Stimulated activated naive CD8-positive, alpha-beta T cell treated with anti-CD3 and anti-CD28 coated beads, Interleukin-15, amount 100 ng/mL, for 72 hours (primary cell): ENCODE results near the gene PLEKHG4B.
"Not testable (repeated sequence)": the region's sequence is repeated elsewhere in the genome, so short reads cannot be mapped to it uniquely, and the experiment has no call there.

ENCODE experiments used
- ATAC-seq: fragments of 150-1000 bp; cut with Tn5 transposase; 2 replicates; pipeline ENCODE4 v1.10.0; 2021; ENCODE audit warnings: mild to moderate bottlenecking, moderate library complexity
- DNase-seq, 2 donors: peaks; one replicate each; pipeline ENCODE4 v3.0.0; 2021 to 2022
- H3K27ac Mint-ChIP-seq, 2 donors: one replicate each; pipeline ENCODE4 v1.8.0; 2022; ENCODE audit warnings: mild to moderate bottlenecking in 2 of 2, mixed read lengths in 2 of 2, moderate library complexity in 2 of 2
- H3K27me3 Mint-ChIP-seq: one replicate; pipeline ENCODE4 v1.8.0; 2022; ENCODE audit warnings: mixed read lengths
- H3K4me1 Mint-ChIP-seq: one replicate; pipeline ENCODE4 v1.8.0; 2022; ENCODE audit warnings: mild to moderate bottlenecking, mixed read lengths
- H3K4me3 Mint-ChIP-seq, 2 donors: one replicate each; pipeline ENCODE4 v1.8.0; 2022; ENCODE audit warnings: mild to moderate bottlenecking in 2 of 2, mixed read lengths in 2 of 2, moderate library complexity in 1 of 2
- H3K9me3 Mint-ChIP-seq, 2 donors: one replicate each; pipeline ENCODE4 v1.8.0; 2022; ENCODE audit warnings: mixed read lengths in 2 of 2

Gene PLEKHG4B

DNA sequence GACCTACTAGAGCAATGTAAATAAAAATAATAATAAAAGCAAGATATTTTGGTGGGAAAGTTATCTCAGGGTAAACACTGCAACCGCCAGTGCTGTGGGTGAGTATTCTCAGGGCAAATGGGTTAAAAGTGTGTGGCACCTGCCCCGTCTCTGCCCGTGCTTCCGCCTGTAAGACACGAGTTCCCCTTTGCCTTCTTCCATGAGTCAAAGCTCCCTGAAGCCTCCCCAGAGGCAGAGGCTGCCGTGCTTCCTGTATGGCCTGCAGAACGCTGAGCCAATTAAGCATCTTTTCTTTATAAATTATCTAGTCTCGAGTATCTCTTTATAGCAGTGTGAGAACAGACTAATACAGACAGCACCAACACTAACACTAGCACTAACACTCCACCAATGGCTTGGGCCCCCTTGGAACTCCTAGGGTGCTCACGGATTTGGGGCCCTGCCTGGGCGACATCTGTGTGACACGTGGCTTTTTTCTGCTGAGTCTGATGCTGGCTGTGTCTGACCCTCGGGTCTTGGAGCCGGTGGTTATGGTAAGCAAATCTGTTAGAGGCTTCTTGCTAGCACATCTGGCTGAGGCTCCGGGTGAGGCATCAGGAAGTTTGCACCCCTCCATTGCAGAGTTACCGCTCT lies 10.6 kb downstream of the PLEKHG4B start:
- Mint-ChIP-seq H3K27me3 (peaks cover 33% of the 10 kb centered on the region), H3K27ac (no peak overlapping the region), H3K9me3 (no peaks in the 10 kb centered on the region), H3K4me1 (no peaks in the 10 kb centered on the region), H3K4me3 (no peak overlapping the region)
- ATAC-seq, result no peak
- DNase-seq, result no peak

DNA sequence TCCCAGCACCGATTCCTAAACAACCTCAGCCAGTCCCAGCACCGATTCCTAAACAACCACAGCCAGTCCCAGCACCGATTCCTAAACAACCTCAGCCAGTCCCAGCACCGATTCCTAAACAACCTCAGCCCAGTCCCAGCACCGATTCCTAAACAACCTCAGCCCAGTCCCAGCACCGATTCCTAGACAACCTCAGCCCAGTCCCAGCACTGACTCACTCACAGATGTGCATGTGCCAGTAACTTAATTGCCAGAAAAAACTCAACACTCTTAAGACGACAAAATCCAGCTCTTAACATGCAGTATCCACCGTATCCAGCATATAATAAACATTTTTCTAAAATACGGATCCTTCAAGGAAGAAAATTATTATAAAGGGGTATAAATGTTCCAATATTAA lies 12.1 kb downstream of the PLEKHG4B start:
- not testable (repeated sequence) for H3K4me1 Mint-ChIP-seq, DNase-seq, ATAC-seq, H3K4me3 Mint-ChIP-seq, H3K27ac Mint-ChIP-seq, H3K9me3 Mint-ChIP-seq
- peaks cover 32% of the 10 kb centered on the region for H3K27me3 Mint-ChIP-seq

DNA sequence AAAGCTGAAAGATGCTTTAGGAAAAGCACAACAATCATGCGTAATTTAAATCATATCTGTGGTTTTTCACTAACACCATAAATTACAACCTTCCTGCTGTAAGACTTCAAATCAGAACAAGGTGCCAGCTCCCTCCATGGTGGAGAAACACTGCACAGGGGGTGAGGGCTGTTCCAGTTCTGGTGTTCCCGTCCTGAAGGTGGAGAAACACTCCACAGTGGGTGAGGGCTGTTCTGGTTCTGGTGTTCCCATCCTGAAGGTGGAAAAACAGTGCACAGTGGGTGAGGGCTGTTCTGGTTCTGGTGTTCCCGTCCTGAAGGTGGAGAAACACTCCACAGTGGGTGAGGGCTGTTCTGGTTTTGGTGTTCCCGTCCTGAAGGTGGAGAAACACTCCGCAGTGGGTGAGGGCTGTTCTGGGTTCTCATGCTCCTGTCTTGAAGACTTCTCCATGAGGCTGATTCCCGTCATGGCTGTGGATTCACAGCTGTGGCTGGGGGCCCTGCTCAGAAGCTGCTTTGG lies 12.9 kb downstream of the PLEKHG4B start:
- DNase-seq, result no peak
- Mint-ChIP-seq H3K4me1 (no peaks in the 10 kb centered on the region), H3K4me3 (no peak overlapping the region), H3K27me3 (peaks cover 26% of the 10 kb centered on the region), H3K9me3 (peaks cover 0 to 2% of the 10 kb centered on the region in 2 donors), H3K27ac (no peak overlapping the region)
- ATAC-seq, result no peak

DNA sequence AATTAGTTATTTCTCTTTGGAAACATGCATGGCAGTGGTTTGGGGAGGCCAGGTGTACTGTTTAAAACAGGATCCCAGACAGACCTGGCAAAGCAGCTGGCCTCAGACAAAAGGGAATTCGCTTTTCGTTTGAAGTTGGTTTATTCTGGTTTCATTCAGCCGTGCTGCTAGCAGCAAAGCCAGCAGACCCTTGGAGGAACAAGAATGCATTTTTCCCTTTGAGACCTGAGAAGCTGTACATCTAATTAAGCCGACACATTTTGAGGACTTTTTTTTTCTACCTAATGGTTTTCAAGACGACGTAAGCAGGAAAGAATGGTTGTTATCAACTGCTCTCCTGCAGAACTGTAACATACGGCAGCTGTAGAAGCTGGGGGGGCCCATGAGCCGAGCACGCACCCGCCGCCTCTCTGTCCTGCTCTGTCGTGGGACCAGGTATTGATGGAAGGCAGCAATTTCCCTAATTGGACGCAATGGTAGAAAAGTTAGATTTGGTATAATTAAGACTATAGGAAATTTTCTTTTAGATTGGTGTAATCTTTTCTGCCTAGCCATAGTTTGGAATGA lies 13.6 kb downstream of the PLEKHG4B start:
- Mint-ChIP-seq H3K27ac (no peak overlapping the region), H3K9me3 (peaks cover 0 to 10% of the 10 kb centered on the region in 2 donors), H3K4me3 (no peak overlapping the region), H3K4me1 (no peaks in the 10 kb centered on the region), H3K27me3 (peaks cover 23% of the 10 kb centered on the region)
- DNase-seq, result no peak
- no peak for ATAC-seq

DNA sequence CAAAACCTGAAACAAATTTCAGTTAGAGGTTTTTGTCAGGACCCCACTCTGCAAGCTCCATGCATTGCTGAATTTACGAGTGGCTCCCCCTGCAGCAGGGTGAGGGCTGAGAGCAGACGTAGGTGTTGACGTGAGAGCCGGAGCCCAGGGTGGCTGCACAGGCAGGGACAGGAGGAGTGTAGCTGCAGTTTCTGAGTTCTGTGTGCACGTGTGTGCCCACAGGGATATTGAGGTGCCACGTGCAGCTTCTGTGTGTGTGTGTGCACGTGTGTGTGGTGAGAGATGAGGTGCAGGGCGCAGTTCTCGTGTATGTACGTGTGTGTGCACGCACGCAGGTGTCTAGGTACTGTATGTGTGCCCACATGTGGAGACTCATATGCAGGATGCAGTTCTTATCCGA lies 14.6 kb downstream of the PLEKHG4B start:
- DNase-seq (no peak), ATAC-seq (no peak)
- peaks cover 23% of the 10 kb centered on the region for H3K27me3 Mint-ChIP-seq
- H3K4me1 Mint-ChIP-seq, result no peaks in the 10 kb centered on the region
- no peak overlapping the region for H3K27ac Mint-ChIP-seq
- H3K9me3 Mint-ChIP-seq, result peaks cover 0 to 14% of the 10 kb centered on the region in 2 donors
- H3K4me3 Mint-ChIP-seq, result no peak overlapping the region

DNA sequence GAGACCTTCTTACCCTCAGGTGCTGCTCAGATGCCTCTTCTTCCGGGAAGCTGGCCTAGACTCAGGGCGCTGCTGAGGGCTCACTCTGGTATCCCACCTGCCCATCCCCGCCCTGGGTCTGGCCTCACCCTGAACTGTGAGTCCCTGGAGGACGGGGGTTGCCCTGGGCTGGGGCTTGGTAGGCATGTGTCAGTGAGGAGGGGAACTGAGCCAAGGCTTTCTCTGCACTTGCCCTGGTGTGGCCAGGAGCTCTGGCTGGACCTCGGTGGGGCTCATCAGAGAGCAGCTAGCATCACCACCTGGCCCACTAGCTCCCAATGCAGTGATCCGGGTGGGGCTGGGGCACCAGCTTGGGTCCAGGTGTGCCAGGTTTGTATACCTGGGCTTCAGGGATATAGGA lies 15.6 kb downstream of the PLEKHG4B start:
- no peak overlapping the region for H3K27ac Mint-ChIP-seq
- H3K9me3 Mint-ChIP-seq, result peaks cover 0 to 14% of the 10 kb centered on the region in 2 donors
- ATAC-seq, result no peak
- H3K4me3 Mint-ChIP-seq, result no peak overlapping the region
- no peaks in the 10 kb centered on the region for H3K4me1 Mint-ChIP-seq
- no peak for DNase-seq
- H3K27me3 Mint-ChIP-seq, result peaks cover 23% of the 10 kb centered on the region

DNA sequence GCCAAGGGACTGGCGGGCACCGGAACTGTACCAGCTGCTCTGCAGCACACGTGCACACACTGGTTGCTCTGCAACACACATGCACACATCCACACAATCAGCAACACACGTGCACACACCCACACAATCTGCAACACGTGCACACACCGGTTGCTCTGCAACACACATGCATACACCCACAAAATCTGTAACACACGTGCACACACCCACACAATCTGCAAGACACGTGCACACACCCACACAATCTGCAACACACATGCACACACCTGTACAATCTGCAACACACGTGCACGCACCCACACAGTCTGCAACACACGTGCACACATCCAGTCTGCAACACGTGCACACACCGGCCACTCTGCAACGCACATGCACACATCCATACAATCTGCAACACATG lies 17.9 kb downstream of the PLEKHG4B start:
- ATAC-seq (no peak), DNase-seq (no peak)
- H3K9me3 Mint-ChIP-seq, result peaks cover 0 to 14% of the 10 kb centered on the region in 2 donors
- peaks cover 9% of the 10 kb centered on the region for H3K27me3 Mint-ChIP-seq
- no peak overlapping the region for H3K4me3 Mint-ChIP-seq
- no peak overlapping the region for H3K27ac Mint-ChIP-seq
- H3K4me1 Mint-ChIP-seq, result no peaks in the 10 kb centered on the region

DNA sequence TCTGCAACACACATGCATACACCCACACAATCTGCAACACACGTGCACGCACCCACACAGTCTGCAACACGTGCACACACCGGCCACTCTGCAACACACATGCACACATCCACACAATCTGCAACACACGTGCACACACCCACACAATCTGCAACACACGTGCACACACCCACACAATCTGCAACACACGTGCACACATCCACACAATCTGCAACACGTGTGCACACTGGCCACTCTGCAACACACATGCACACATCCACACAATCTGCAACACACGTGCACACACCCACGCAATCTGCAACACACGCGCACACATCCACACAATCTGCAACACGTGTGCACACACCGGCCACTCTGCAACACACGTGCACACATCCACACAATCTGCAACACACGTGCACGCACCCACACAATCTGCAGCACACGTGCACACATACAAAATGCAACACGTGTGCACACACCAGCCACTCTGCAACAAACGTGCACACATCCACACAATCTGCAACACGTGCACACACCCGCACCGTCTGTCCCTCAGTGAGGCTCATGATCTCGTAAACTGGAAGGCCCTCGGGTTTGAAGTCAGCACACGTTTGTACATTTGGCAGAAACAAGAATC lies 18.4 kb downstream of the PLEKHG4B start:
- H3K27ac Mint-ChIP-seq, result no peak overlapping the region
- peaks cover 0 to 14% of the 10 kb centered on the region in 2 donors for H3K9me3 Mint-ChIP-seq
- ATAC-seq (no peak), DNase-seq (no peak)
- no peaks in the 10 kb centered on the region for H3K4me1 Mint-ChIP-seq
- H3K4me3 Mint-ChIP-seq, result no peak overlapping the region
- peaks cover 9% of the 10 kb centered on the region for H3K27me3 Mint-ChIP-seq

DNA sequence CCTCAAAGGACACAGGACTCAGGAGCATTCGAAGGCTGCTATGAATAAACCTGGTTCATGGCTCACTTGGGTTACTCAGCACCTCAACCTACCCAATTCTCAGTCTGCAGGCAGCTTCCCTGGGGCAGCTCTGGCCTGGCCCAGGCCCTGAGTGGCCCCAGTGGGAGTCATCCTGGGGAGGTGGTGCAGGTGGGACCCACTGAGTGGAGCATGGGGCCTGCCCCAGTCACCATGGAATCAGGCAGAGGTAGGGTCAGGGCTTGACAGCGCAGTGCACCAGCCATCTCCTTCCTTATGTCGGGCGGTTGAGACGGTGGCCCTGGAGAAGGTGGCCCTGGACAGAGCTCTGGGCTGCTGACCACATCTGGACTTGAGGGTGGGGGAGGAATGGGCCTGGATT lies 19.2 kb downstream of the PLEKHG4B start:
- no peak for ATAC-seq
- H3K4me1 Mint-ChIP-seq, result no peaks in the 10 kb centered on the region
- no peak for DNase-seq
- no peak overlapping the region for H3K4me3 Mint-ChIP-seq
- H3K27ac Mint-ChIP-seq, result no peak overlapping the region
- peaks cover 9% of the 10 kb centered on the region for H3K27me3 Mint-ChIP-seq
- H3K9me3 Mint-ChIP-seq, result peaks cover 0 to 14% of the 10 kb centered on the region in 2 donors

DNA sequence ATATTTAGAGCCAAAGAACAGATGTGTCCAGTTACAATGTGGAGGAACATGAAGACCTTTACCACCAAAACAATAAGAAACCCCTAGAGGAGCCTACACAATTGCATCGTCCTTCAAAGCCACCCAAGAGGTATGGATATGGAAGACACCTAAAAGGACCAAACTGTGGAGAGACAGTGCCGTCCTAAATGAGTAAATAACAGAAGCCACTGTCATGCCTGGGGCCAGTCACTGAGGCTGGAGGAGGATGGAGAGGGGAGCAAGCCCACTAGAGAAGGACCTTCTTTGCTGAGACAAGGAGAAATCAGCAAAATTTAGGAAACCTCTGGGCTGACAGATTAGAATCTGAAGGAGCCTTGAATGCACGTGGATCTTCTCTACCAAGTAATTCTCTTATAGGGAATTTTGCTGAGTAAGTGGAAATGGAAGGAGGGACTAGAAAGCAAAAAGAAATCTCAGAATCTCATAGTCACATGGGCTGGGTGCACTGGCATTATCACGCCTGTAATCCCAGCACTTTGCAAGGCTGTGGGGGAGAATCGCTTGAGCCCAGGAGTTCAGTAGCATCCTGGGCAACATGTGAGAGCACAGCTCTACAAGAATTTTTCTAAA lies 27.6 kb downstream of the PLEKHG4B start:
- Mint-ChIP-seq H3K4me1 (no peaks in the 10 kb centered on the region), H3K4me3 (no peak overlapping the region), H3K9me3 (peaks cover 15 to 22% of the 10 kb centered on the region in 2 donors), H3K27me3 (peaks cover 26% of the 10 kb centered on the region), H3K27ac (no peak overlapping the region)
- no peak for ATAC-seq
- DNase-seq, result no peak

DNA sequence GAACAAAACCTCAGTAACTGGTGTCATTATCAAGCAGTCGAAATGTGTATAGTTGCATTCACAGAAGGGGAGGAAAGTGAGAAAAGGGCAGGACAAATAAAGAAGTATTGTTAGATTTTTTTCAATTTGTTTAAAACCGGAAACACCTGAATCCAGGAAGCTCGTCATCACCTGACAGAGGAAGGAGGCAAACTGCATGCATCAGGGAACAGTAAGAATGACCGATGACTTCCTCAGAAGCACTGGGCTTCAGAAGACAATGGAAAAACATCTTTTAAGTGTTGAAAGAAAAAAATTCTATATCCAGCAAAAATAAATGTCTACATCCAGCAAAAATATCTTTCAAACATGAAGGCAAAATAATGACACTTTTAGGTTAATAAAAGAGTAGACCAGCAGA lies 29.5 kb downstream of the PLEKHG4B start:
- Mint-ChIP-seq H3K4me3 (no peak overlapping the region), H3K4me1 (no peaks in the 10 kb centered on the region), H3K27ac (no peak overlapping the region), H3K9me3 (peaks cover 23 to 29% of the 10 kb centered on the region in 2 donors), H3K27me3 (peaks cover 37% of the 10 kb centered on the region)
- ATAC-seq, result no peak
- DNase-seq, result no peak

DNA sequence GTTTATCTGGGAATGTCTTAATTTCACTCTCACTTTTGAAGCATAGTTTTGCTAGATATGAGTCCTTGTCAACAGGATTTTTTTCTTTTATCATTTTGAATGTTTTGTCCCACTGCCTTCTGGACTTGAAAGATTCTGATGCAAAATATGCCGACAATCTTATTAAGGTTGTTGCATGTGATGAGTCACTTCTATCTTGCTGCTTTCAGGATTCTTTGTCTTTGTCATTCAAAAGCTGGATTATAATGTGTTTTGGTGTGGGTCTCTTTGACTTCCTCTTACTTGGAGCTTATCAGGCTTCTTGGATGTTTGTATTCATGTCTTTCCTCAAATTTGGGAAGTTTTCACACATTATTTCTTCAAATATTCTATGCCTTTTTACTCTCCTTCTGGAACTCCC lies 33.8 kb downstream of the PLEKHG4B start:
- no peak for ATAC-seq
- H3K9me3 Mint-ChIP-seq, result peaks cover 27 to 33% of the 10 kb centered on the region in 2 donors
- H3K4me1 Mint-ChIP-seq, result no peaks in the 10 kb centered on the region
- no peak overlapping the region for H3K4me3 Mint-ChIP-seq
- no peak for DNase-seq
- H3K27me3 Mint-ChIP-seq, result peaks cover 46% of the 10 kb centered on the region
- H3K27ac Mint-ChIP-seq, result no peak overlapping the region

DNA sequence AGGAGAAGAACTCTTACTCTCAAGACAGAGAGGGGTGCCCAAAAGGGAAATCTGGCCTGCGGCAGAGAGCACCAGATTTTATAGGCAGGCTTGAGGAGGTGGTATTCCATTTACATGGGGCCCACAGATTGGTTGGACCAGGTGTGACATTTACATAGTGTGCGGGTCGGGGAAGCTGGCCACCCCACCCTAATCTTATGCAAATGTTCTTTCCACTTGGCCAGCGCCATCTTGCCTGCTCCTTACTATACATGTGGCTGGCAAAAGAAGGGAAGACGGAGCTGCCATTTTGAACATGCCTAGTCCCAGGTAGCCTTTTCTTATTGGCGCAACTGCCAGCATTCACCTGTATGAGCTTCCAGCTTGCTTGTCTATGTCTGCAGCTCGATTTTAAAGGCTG lies 34.8 kb downstream of the PLEKHG4B start:
- H3K9me3 Mint-ChIP-seq, result peaks cover 18 to 23% of the 10 kb centered on the region in 2 donors
- no peak overlapping the region for H3K27ac Mint-ChIP-seq
- DNase-seq, result no peak
- peaks cover 52% of the 10 kb centered on the region for H3K27me3 Mint-ChIP-seq
- ATAC-seq, result no peak
- H3K4me1 Mint-ChIP-seq, result no peaks in the 10 kb centered on the region
- H3K4me3 Mint-ChIP-seq, result no peak overlapping the region

DNA sequence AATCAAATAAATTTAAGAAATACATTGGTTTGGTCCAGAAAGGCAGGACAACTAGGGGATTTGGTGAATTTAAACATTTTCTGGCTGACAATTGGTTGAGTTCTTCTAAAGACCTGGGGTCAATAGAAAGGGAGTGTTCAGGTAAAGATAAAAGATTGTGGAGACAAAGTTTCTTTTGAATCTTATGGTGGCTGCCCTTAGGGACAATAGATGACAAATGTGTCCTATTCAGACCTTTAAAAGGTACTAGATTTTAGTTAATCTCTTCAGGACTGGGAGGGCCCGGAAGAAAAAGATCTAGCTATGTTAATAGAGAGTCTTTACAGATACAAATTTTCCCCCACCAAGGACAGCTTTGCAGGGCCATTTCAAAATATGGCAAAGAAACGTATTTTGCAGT lies 35.9 kb downstream of the PLEKHG4B start:
- H3K9me3 Mint-ChIP-seq, result peaks cover 15 to 21% of the 10 kb centered on the region in 2 donors
- no peak overlapping the region for H3K27ac Mint-ChIP-seq
- H3K4me1 Mint-ChIP-seq, result no peaks in the 10 kb centered on the region
- DNase-seq, result no peak
- no peak overlapping the region for H3K4me3 Mint-ChIP-seq
- peaks cover 63% of the 10 kb centered on the region for H3K27me3 Mint-ChIP-seq
- no peak for ATAC-seq

DNA sequence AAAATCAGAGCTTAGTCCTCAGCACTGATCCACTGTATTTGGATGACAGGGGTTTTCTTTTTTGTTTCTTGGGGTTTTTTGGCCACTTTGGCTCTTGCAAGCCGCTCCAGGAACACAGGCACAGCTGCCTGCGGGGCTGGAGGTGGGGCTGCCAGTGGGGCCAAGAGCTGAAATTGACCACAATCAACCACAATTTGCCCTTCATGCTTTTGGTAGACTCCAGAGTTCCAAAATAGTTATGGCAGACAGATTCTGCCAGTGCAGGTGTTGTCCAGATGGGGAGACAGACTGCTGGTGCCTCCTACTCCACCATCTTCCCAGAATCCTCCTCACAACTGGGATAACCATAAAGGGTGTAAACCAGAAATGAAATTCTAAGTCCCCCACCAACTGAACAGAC lies 36.5 kb downstream of the PLEKHG4B start:
- no peak for DNase-seq
- ATAC-seq, result no peak
- H3K27me3 Mint-ChIP-seq, result peaks cover 65% of the 10 kb centered on the region
- H3K27ac Mint-ChIP-seq, result no peak overlapping the region
- H3K4me1 Mint-ChIP-seq, result no peaks in the 10 kb centered on the region
- no peak overlapping the region for H3K4me3 Mint-ChIP-seq
- H3K9me3 Mint-ChIP-seq, result peaks cover 15 to 21% of the 10 kb centered on the region in 2 donors

DNA sequence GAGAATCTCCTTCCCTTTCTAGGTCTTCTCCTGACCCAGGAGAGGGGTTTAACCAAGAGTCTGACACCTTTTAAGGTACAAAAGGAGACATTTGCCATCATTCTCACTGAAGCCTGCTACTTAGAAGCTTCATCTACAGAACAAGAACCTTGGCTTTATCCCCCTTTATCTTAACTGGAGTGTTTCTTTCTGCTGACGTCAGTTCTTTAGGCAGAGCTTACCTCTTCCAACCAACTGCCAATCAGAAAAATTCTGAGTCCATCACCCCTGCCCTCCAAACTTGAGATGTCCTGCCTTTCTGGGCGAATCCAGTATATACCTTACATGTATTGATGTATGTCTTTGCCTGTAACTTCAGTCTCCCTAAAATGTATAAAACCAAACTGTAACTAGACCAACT lies 37.2 kb downstream of the PLEKHG4B start:
- Mint-ChIP-seq H3K4me3 (no peak overlapping the region), H3K4me1 (no peaks in the 10 kb centered on the region), H3K27me3 (peaks cover 59% of the 10 kb centered on the region), H3K27ac (no peak overlapping the region), H3K9me3 (peaks cover 12 to 14% of the 10 kb centered on the region in 2 donors)
- DNase-seq (no peak), ATAC-seq (no peak)
